ENCODE measurements around the gene EFNB2. TPM values are rescaled to one million over a fixed set of nuclear protein-coding genes. Genes with fewer than 3 reads are reported as not detected.

EFNB2 gene
- total and polyA plus RNA-seq, 9 of the 15 experiments (the other 6 are each of a cell fraction or from before 2014, with no cell fraction given): 0.01 to 0.29 (median 0.18) TPM

DNA sequence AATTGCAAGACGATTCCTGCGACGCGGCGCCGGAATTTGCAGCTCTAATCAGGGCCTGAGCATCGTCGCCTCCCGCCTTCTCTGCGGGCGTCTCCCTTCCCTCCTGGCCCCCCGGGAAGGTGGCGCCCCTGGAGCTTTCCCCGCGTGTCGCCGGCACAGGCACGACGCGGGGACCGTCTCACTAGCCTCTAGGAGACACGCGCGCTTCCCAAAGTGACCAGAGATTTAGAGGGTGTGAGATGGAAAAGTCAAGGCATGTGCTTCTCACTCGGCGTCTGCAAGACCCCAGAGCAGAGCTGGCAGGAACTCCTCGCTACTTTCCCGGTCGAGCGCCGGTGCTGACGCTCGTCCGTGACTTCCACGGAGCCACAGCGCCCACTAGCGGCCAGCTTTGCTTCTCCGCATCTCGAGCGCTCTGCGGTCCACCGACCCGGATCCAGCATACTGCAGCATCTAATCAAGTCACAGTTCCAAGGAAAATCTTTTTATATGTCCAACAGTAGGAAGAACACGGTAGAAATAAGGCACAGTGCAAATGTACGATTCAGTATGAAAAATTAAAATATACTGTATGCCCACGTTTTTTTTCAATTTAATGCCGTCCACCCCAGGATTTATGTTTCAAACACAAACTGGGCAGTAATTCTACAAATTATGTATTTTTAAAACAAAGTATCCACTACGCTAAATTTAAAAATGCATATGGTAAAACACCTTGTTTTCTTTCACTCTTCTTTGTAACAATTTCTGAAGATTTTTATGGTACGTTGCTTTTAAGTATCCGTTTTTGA lies 977 bp upstream of the EFNB2 start (continued):
- TF ChIP-seq, protein P1, sequence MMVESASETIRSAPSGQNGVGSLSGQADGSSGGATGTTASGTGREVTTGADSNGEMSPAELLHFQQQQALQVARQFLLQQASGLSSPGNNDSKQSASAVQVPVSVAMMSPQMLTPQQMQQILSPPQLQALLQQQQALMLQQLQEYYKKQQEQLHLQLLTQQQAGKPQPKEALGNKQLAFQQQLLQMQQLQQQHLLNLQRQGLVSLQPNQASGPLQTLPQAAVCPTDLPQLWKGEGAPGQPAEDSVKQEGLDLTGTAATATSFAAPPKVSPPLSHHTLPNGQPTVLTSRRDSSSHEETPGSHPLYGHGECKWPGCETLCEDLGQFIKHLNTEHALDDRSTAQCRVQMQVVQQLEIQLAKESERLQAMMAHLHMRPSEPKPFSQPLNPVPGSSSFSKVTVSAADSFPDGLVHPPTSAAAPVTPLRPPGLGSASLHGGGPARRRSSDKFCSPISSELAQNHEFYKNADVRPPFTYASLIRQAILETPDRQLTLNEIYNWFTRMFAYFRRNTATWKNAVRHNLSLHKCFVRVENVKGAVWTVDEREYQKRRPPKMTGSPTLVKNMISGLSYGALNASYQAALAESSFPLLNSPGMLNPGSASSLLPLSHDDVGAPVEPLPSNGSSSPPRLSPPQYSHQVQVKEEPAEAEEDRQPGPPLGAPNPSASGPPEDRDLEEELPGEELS (CRISPR knock-in tag; IDR thresholded peaks at IDR 0.05; ENCODE audit: borderline replicate concordance): no peak
- TF ChIP-seq, protein P2, sequence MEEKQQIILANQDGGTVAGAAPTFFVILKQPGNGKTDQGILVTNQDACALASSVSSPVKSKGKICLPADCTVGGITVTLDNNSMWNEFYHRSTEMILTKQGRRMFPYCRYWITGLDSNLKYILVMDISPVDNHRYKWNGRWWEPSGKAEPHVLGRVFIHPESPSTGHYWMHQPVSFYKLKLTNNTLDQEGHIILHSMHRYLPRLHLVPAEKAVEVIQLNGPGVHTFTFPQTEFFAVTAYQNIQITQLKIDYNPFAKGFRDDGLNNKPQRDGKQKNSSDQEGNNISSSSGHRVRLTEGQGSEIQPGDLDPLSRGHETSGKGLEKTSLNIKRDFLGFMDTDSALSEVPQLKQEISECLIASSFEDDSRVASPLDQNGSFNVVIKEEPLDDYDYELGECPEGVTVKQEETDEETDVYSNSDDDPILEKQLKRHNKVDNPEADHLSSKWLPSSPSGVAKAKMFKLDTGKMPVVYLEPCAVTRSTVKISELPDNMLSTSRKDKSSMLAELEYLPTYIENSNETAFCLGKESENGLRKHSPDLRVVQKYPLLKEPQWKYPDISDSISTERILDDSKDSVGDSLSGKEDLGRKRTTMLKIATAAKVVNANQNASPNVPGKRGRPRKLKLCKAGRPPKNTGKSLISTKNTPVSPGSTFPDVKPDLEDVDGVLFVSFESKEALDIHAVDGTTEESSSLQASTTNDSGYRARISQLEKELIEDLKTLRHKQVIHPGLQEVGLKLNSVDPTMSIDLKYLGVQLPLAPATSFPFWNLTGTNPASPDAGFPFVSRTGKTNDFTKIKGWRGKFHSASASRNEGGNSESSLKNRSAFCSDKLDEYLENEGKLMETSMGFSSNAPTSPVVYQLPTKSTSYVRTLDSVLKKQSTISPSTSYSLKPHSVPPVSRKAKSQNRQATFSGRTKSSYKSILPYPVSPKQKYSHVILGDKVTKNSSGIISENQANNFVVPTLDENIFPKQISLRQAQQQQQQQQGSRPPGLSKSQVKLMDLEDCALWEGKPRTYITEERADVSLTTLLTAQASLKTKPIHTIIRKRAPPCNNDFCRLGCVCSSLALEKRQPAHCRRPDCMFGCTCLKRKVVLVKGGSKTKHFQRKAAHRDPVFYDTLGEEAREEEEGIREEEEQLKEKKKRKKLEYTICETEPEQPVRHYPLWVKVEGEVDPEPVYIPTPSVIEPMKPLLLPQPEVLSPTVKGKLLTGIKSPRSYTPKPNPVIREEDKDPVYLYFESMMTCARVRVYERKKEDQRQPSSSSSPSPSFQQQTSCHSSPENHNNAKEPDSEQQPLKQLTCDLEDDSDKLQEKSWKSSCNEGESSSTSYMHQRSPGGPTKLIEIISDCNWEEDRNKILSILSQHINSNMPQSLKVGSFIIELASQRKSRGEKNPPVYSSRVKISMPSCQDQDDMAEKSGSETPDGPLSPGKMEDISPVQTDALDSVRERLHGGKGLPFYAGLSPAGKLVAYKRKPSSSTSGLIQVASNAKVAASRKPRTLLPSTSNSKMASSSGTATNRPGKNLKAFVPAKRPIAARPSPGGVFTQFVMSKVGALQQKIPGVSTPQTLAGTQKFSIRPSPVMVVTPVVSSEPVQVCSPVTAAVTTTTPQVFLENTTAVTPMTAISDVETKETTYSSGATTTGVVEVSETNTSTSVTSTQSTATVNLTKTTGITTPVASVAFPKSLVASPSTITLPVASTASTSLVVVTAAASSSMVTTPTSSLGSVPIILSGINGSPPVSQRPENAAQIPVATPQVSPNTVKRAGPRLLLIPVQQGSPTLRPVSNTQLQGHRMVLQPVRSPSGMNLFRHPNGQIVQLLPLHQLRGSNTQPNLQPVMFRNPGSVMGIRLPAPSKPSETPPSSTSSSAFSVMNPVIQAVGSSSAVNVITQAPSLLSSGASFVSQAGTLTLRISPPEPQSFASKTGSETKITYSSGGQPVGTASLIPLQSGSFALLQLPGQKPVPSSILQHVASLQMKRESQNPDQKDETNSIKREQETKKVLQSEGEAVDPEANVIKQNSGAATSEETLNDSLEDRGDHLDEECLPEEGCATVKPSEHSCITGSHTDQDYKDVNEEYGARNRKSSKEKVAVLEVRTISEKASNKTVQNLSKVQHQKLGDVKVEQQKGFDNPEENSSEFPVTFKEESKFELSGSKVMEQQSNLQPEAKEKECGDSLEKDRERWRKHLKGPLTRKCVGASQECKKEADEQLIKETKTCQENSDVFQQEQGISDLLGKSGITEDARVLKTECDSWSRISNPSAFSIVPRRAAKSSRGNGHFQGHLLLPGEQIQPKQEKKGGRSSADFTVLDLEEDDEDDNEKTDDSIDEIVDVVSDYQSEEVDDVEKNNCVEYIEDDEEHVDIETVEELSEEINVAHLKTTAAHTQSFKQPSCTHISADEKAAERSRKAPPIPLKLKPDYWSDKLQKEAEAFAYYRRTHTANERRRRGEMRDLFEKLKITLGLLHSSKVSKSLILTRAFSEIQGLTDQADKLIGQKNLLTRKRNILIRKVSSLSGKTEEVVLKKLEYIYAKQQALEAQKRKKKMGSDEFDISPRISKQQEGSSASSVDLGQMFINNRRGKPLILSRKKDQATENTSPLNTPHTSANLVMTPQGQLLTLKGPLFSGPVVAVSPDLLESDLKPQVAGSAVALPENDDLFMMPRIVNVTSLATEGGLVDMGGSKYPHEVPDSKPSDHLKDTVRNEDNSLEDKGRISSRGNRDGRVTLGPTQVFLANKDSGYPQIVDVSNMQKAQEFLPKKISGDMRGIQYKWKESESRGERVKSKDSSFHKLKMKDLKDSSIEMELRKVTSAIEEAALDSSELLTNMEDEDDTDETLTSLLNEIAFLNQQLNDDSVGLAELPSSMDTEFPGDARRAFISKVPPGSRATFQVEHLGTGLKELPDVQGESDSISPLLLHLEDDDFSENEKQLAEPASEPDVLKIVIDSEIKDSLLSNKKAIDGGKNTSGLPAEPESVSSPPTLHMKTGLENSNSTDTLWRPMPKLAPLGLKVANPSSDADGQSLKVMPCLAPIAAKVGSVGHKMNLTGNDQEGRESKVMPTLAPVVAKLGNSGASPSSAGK (IDR thresholded peaks at IDR 0.05): peak; percentile 82
- TF ChIP-seq, protein P3, sequence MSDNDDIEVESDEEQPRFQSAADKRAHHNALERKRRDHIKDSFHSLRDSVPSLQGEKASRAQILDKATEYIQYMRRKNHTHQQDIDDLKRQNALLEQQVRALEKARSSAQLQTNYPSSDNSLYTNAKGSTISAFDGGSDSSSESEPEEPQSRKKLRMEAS (CRISPR knock-in tag; IDR thresholded peaks at IDR 0.05): peak; percentile 25; the same call in 1 of the 2 replicates
- TF ChIP-seq POLR2H (tag; IDR thresholded peaks at IDR 0.05; ENCODE audit: low read depth) (no peak), ELF4 (CRISPR knock-in tag; IDR thresholded peaks at IDR 0.05) (no peak), ZNF311 (CRISPR knock-in tag; IDR thresholded peaks at IDR 0.05) (no peak)
- TF ChIP-seq, protein P4, sequence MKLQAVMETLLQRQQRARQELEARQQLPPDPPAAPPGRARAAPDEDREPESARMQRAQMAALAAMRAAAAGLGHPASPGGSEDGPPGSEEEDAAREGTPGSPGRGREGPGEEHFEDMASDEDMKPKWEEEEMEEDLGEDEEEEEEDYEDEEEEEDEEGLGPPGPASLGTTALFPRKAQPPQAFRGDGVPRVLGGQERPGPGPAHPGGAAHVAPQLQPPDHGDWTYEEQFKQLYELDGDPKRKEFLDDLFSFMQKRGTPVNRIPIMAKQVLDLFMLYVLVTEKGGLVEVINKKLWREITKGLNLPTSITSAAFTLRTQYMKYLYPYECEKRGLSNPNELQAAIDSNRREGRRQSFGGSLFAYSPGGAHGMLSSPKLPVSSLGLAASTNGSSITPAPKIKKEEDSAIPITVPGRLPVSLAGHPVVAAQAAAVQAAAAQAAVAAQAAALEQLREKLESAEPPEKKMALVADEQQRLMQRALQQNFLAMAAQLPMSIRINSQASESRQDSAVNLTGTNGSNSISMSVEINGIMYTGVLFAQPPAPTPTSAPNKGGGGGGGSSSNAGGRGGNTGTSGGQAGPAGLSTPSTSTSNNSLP (IDR thresholded peaks at IDR 0.05; ENCODE audit: borderline replicate concordance, low read depth, low read length): no peak
- TF ChIP-seq, protein P5, sequence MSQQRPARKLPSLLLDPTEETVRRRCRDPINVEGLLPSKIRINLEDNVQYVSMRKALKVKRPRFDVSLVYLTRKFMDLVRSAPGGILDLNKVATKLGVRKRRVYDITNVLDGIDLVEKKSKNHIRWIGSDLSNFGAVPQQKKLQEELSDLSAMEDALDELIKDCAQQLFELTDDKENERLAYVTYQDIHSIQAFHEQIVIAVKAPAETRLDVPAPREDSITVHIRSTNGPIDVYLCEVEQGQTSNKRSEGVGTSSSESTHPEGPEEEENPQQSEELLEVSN (IDR thresholded peaks at IDR 0.05; ENCODE audit: borderline replicate concordance in 1 of 2, extremely low read depth in 1 of 2, insufficient read depth in 1 of 2, insufficient read length in 1 of 2, low read depth in 1 of 2, low read length in 1 of 2, poor library complexity in 1 of 2, severe bottlenecking in 1 of 2): peak in 1 of 2 experiments; percentile 56

Data from K562 (cell line).